B cell (primary cell): ENCODE data around the gene E2F6. TPM values are rescaled to one million over a fixed set of nuclear protein-coding genes. Genes with fewer than 3 reads are reported as not detected.

Experiments used
- ATAC-seq: fragments of 200-7000 bp; cut with Tn5 transposase; one replicate; pipeline ENCODE4 v1.10.0; 2021; ENCODE audit warnings: low read depth, mild to moderate bottlenecking, moderate number of reproducible peaks, moderate library complexity
- CTCF ChIA-PET: fragments of 350-600 bp; sonication (Branson Sonifier 250); formaldehyde crosslinking; loops from one replicate; lab custom pipeline; 2021; ENCODE audit warnings: antibody characterized with exemption, inconsistent platforms; lab: Charles Lee
- POLR2A ChIA-PET: fragments of 350-600 bp; sonication (Branson Sonifier 250); formaldehyde crosslinking; loops from one replicate; lab custom pipeline; 2021; ENCODE audit warnings: antibody characterized with exemption; lab: Charles Lee
- DNase-seq: peaks from one replicate; pipeline ENCODE4 v3.0.0; 2013
- H2AFZ ChIP-seq: 2 replicates; pipeline ENCODE4 v1.6.1; 2012; ENCODE audit warnings: mild to moderate bottlenecking, low read depth, low read length; ENCODE audit not compliant: insufficient read depth, poor library complexity, severe bottlenecking
- H3K27ac ChIP-seq, 2 donors: 1 replicate in 1 of 2; 2 replicates in 1 of 2; pipeline ENCODE4 v1.5.1; 2012 to 2013; ENCODE audit warnings: low read length in 2 of 2, mild to moderate bottlenecking in 2 of 2, moderate library complexity in 1 of 2
- H3K27me3 ChIP-seq, 4 experiments: fragments of 200-600 bp in 1 of 4; sonication (generic) in 1 of 4; replicated peaks in 1 of 4; 1 replicate in 2 of 4; 2 replicates in 2 of 4; pipeline versions ENCODE4 v1.6.1 to v1.7.0; 2013 to 2016; ENCODE audit warnings: low read length in 3 of 4, mild to moderate bottlenecking in 2 of 4, mixed read lengths in 1 of 4, moderate library complexity in 1 of 4; ENCODE audit not compliant: insufficient read depth in 4 of 4, control insufficient read depth in 3 of 4; ENCODE audit errors: control extremely low read depth in 1 of 4
- H3K36me3 ChIP-seq, 2 experiments: replicated peaks in 1 of 2; 1 replicate in 1 of 2; 2 replicates in 1 of 2; pipeline versions ENCODE4 v1.6.1 to v1.7.1; 2013; ENCODE audit warnings: low read length in 1 of 2; ENCODE audit not compliant: insufficient read depth in 2 of 2, control insufficient read depth in 1 of 2; ENCODE audit errors: control extremely low read depth in 1 of 2, extremely low read depth in 1 of 2
- H3K4me1 ChIP-seq, 2 donors: fragments of 200-600 bp in 1 of 2; sonication (generic) in 1 of 2; 1 replicate in 1 of 2; 2 replicates in 1 of 2; pipeline versions ENCODE4 v1.5.1 to v1.6.1; 2013 to 2017; ENCODE audit warnings: low read length in 2 of 2; ENCODE audit not compliant: control insufficient read depth in 2 of 2, insufficient read depth in 2 of 2
- H3K4me2 ChIP-seq: replicated peaks from 2 replicates; pipeline ENCODE3; 2012; ENCODE audit warnings: mild to moderate bottlenecking, low read depth, low read length; ENCODE audit not compliant: poor library complexity, severe bottlenecking
- H3K4me3 ChIP-seq, 5 experiments: fragments of 200-600 bp in 1 of 5; sonication (generic) in 1 of 5; 1 replicate in 3 of 5; 2 replicates in 2 of 5; pipeline versions ENCODE4 v1.5.1 to v1.7.0; 2011 to 2016; ENCODE audit warnings: low read length in 4 of 5, mild to moderate bottlenecking in 4 of 5, low read depth in 2 of 5, control low read depth in 1 of 5, moderate library complexity in 1 of 5; ENCODE audit not compliant: insufficient read depth in 1 of 5; ENCODE audit errors: control extremely low read depth in 1 of 5, extremely low read depth in 1 of 5
- H3K79me2 ChIP-seq: fragments of 200-600 bp; sonication (generic); one replicate; pipeline ENCODE4 v1.6.0; 2016; ENCODE audit warnings: low read length; ENCODE audit not compliant: control insufficient read depth, insufficient read depth
- H3K9ac ChIP-seq: fragments of 200-600 bp; sonication (generic); 2 replicates; pipeline ENCODE4 v1.6.1; 2017; ENCODE audit warnings: mild to moderate bottlenecking, low read length, moderate library complexity
- H3K9me3 ChIP-seq, 3 donors: one replicate each; pipeline versions ENCODE4 v1.6.1 to v1.7.1; 2013; ENCODE audit warnings: low read length in 2 of 3; ENCODE audit not compliant: control insufficient read depth in 2 of 3, insufficient read depth in 1 of 3; ENCODE audit errors: control extremely low read depth in 1 of 3
- H4K20me1 ChIP-seq: 2 replicates; pipeline ENCODE4 v1.6.0; 2012; ENCODE audit warnings: mild to moderate bottlenecking, low read length; ENCODE audit not compliant: insufficient read depth, control insufficient read depth, poor library complexity, severe bottlenecking
- H3K27ac Mint-ChIP-seq: one replicate; pipeline ENCODE4 v1.8.0; 2021; ENCODE audit warnings: mixed read lengths
- H3K27me3 Mint-ChIP-seq: one replicate; pipeline ENCODE4 v1.8.0; 2021; ENCODE audit warnings: mixed read lengths
- H3K4me1 Mint-ChIP-seq: one replicate; pipeline ENCODE4 v1.8.0; 2021; ENCODE audit warnings: mixed read lengths
- H3K4me3 Mint-ChIP-seq: one replicate; pipeline ENCODE4 v1.8.0; 2021; ENCODE audit warnings: mixed read lengths
- H3K9me3 Mint-ChIP-seq: one replicate; pipeline ENCODE4 v1.8.0; 2022; ENCODE audit warnings: mixed read lengths; ENCODE audit not compliant: insufficient read depth
- EZH2 ChIP-seq: IDR thresholded peaks from 2 replicates; pipeline ENCODE4 v1.6.1; 2012; ENCODE audit warnings: borderline replicate concordance, low read depth, mild to moderate bottlenecking, moderate library complexity, low read length; ENCODE audit not compliant: insufficient read depth, poor library complexity, severe bottlenecking
- WGBS: methylation state at CpG from one replicate; pipeline ENCODE4 v1.1.5; 2013; ENCODE audit warnings: missing lambda C conversion rate; ENCODE audit not compliant: insufficient coverage; 5-methylcytosine and 5-hydroxymethylcytosine counted together
- intact Hi-C: fragments of 100-400 bp; cut with micrococcal nuclease; formaldehyde crosslinking; loops from one replicate; pipeline ENCODE4 v1.10.0; 2022
- polyA plus RNA-seq: library from polyadenylated mRNA; depleted of rRNA; stranded (reverse); fragments of >200 nt; gene quantifications from 2 replicates; pipeline ENCODE4 v1.2.3, GENCODE V29; 2012
- total RNA-seq, 2 donors: library from RNA; stranded (reverse); fragments of 120-200 nt in 1 of 2; gene quantifications; 1 replicate in 1 of 2; 2 replicates in 1 of 2; pipeline versions ENCODE4 v1.2.3 to v1.2.4, GENCODE V29; 2013 to 2022
- TF ChIP-seq, protein P1 (sequence below): fragments of 200-600 bp; IDR thresholded peaks from one replicate; pipeline ENCODE4 v1.8.0; 2022; ENCODE audit warnings: antibody characterized with exemption, mild to moderate bottlenecking

The E2F6 gene
- total and polyA plus RNA-seq, 2 donors (not counting 1 experiment from before 2014, with no cell fraction given) = 2.0 to 10.0 TPM

DNA sequence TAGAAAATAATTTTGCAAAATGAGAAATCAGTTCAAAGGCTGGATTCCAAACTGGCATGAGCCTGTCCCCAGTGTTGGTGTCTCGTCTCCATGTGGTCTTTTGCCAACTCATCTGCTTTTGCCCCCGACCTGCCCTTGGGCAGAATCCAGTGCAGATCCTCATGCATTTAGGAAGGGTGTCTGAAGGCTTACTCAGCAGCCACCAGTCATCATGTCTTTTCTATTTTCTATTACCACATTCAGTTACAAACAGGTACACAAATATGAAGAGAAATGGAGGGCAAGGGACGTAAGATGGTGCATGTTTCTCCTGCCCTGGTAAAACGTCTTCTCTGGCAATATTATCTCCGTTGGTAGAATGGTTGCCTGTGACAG is 43.5 kb downstream of the E2F6 start:
- H3K4me2 ChIP-seq = no peak overlapping the region
- no peaks in the 10 kb centered on the region for H3K4me1 ChIP-seq
- no peak overlapping the region for H3K4me3 ChIP-seq
- CTCF ChIA-PET = no interaction called here
- 90% methylated on average over 2 of the region's 5 CpGs for WGBS
- H3K36me3 ChIP-seq = no peaks in the 10 kb centered on the region
- Mint-ChIP-seq H3K4me3 (no peak overlapping the region), H3K4me1 (no peaks in the 10 kb centered on the region), H3K9me3 (peaks cover 2% of the 10 kb centered on the region), H3K27me3 (no peaks in the 10 kb centered on the region), H3K27ac (no peak overlapping the region)
- TF ChIP-seq, protein P1, sequence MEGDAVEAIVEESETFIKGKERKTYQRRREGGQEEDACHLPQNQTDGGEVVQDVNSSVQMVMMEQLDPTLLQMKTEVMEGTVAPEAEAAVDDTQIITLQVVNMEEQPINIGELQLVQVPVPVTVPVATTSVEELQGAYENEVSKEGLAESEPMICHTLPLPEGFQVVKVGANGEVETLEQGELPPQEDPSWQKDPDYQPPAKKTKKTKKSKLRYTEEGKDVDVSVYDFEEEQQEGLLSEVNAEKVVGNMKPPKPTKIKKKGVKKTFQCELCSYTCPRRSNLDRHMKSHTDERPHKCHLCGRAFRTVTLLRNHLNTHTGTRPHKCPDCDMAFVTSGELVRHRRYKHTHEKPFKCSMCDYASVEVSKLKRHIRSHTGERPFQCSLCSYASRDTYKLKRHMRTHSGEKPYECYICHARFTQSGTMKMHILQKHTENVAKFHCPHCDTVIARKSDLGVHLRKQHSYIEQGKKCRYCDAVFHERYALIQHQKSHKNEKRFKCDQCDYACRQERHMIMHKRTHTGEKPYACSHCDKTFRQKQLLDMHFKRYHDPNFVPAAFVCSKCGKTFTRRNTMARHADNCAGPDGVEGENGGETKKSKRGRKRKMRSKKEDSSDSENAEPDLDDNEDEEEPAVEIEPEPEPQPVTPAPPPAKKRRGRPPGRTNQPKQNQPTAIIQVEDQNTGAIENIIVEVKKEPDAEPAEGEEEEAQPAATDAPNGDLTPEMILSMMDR = no peak
- no peak for TF ChIP-seq EZH2
- no peak for ATAC-seq
- H3K79me2 ChIP-seq = no peaks in the 10 kb centered on the region
- no peak overlapping the region for H2AFZ ChIP-seq
- H3K9ac ChIP-seq = no peak overlapping the region
- no peaks in the 10 kb centered on the region for H4K20me1 ChIP-seq
- no peaks in the 10 kb centered on the region for H3K27me3 ChIP-seq
- no peak for DNase-seq
- no peak overlapping the region for H3K27ac ChIP-seq
- H3K9me3 ChIP-seq = peaks cover 1 to 7% (median 7%) of the 10 kb centered on the region in 3 donors
- POLR2A ChIA-PET = no interaction called here
- intact Hi-C loops = no loop called here

DNA sequence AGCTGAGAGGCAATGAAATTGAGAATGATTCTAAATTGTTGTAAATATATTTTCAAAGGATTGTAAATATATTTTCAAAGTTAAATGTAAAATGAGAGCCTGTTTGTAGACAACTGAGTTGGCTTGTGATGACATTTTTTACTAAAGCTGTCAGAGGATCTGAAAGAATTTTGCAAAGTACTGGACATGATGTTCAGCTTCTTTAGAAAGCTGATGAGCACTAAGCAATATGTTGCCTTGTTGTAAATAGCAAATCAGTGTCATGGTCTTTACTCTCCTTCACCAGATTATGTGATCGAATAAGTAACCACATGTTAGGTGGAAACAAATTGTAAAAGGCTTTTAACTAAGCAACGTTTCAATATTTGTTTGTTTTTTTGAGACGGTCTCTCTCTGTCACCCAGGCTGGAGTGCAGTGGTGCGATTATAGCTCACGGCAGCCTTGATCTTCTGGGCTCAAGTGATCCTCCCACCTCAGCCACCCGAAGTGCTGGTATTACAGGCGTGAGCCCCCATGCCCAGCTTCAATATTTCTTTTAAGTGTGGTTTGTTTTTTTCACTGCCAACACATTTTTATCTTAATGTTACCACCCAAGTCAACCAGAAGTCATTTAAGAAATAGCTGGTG is 44.0 kb downstream of the E2F6 start:
- TF ChIP-seq, protein P1 = no peak
- TF ChIP-seq EZH2 = no peak
- Mint-ChIP-seq H3K27me3 (no peaks in the 10 kb centered on the region), H3K27ac (no peak overlapping the region), H3K4me1 (no peaks in the 10 kb centered on the region), H3K9me3 (peaks cover 2% of the 10 kb centered on the region), H3K4me3 (no peak overlapping the region)
- no peaks in the 10 kb centered on the region for H3K27me3 ChIP-seq
- CTCF ChIA-PET = no interaction called here
- H4K20me1 ChIP-seq = no peaks in the 10 kb centered on the region
- ATAC-seq (no peak), DNase-seq (no peak)
- intact Hi-C loops = no loop called here
- H2AFZ ChIP-seq = no peak overlapping the region
- H3K4me2 ChIP-seq = no peak overlapping the region
- no peaks in the 10 kb centered on the region for H3K79me2 ChIP-seq
- H3K9me3 ChIP-seq = peaks cover 1 to 10% (median 9%) of the 10 kb centered on the region in 3 donors
- H3K27ac ChIP-seq = no peak overlapping the region
- H3K4me1 ChIP-seq = no peaks in the 10 kb centered on the region
- H3K9ac ChIP-seq = no peak overlapping the region
- 90% methylated on average over 4 of the region's 7 CpGs for WGBS
- no peaks in the 10 kb centered on the region for H3K36me3 ChIP-seq
- H3K4me3 ChIP-seq = no peak overlapping the region
- POLR2A ChIA-PET = no interaction called here
